DMS114 treated with DMSO at 0.1 percent for 48 hours (cell line): ENCODE results near the gene LIME1.

Experiments
- DNase-seq: peaks from one replicate; lab custom pipeline; 2025; ENCODE audit not compliant: unreplicated experiment; lab: John Stamatoyannopoulos, UW

The LIME1 gene

GRCh38 chr20:63735859-63736718, at the start of gene LIME1:
TSS of gene LIME1 (plus strand) at chr20:63736664. CDS start at chr20:63737550, 886 bp downstream.
- DNase-seq = no peak

DNA sequence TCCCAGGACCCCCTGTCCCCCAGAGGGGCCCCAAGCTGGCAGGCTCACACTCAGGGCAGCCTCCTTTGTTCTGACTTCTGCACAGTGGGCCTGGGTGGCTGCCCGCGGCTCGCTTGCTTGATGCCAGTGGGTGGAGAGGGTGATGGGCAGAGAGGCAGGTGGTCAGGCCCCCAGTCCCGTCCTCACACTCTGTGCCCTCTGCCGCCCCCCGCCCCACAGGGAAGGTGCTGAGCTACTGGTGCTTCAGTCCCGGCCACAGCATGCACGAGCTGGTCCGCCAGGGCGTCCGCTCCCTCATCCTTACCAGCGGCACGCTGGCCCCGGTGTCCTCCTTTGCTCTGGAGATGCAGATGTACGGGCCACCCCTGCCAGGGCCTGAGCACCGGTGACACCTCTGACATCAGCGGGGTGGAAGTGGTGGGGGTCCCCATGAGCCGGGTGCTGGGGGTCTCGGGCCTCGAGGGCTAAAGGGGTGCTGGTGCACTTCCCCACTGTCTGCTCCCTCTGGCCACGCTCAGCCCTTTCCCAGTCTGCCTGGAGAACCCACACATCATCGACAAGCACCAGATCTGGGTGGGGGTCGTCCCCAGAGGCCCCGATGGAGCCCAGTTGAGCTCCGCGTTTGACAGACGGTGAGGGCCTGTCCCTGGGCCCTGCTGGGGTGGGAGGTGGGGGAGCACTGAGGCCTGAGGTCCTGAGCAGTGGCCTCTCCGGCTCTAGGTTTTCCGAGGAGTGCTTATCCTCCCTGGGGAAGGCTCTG, 48.9 kb upstream of the LIME1 start:
- DNase-seq = no peak

DNA sequence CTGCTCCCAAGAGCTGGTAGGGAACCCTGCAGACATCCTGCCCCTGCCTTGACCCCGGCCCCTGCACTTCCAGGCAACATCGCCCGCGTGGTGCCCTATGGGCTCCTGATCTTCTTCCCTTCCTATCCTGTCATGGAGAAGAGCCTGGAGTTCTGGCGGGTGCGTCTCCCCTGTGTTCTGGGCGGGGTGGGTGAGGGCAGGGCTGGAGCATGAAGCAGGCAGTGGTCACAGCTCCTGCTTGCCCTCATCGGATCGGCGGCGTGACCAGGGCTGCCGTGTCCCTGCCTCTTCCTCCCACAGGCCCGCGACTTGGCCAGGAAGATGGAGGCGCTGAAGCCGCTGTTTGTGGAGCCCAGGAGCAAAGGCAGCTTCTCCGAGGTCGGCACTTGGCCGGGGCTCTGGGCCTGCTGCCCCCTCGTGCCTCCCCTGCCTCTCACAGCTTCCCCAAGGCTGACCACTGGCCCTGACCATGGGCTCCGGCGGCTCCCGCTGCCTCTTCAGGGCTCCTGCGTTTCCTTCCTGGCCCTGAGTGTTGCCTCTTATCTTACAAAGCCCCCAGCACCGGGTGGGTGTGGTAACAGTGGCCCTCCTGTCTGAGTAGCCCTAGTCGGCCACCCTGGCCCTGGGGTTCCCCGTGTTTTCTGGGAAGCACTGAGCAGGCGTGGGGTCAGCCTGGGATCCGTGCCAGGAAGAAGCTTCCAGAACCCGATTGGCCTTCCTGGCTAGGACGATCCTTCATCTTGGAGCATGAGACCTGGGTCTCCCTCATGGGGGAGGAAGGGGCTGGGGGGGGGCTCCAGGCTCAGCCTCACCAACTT, 48.0 kb upstream of the LIME1 start:
- no peak for DNase-seq

DNA sequence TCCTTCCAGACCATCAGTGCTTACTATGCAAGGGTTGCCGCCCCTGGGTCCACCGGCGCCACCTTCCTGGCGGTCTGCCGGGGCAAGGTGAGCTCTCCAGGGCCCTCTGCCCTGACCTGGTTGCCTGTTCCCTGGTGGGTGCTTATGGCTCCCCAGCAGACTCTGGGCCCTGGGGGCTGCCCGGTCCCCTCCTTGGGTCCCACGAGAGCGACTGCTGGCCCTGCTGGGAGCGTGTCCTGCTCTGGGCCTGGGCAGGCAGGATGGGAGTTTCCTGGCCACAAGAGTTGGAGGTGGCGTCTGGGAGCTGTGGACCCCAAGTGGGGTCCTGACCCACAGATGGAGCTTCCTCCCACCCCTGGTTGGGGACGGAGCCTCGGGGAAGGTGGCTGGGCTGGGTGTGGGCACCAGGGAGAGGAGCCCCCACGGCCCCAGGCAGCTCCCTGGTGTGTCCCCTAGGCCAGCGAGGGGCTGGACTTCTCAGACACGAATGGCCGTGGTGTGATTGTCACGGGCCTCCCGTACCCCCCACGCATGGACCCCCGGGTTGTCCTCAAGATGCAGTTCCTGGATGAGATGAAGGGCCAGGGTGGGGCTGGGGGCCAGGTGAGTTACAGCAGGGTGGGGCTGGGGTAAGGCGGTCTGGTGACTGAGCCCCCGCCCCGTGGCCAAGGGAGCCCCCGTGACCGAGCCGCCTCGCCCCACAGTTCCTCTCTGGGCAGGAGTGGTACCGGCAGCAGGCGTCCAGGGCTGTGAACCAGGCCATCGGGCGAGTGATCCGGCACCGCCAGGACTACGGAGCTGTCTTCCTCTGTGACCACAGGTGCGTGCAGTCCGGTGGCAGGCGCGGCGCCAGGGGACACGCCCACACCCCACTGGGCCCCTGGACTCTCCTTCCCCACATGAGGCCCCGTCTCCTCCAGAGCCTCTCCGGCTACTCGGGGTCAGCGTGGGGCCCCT, 47.1 kb upstream of the LIME1 start:
- DNase-seq = no peak

DNA sequence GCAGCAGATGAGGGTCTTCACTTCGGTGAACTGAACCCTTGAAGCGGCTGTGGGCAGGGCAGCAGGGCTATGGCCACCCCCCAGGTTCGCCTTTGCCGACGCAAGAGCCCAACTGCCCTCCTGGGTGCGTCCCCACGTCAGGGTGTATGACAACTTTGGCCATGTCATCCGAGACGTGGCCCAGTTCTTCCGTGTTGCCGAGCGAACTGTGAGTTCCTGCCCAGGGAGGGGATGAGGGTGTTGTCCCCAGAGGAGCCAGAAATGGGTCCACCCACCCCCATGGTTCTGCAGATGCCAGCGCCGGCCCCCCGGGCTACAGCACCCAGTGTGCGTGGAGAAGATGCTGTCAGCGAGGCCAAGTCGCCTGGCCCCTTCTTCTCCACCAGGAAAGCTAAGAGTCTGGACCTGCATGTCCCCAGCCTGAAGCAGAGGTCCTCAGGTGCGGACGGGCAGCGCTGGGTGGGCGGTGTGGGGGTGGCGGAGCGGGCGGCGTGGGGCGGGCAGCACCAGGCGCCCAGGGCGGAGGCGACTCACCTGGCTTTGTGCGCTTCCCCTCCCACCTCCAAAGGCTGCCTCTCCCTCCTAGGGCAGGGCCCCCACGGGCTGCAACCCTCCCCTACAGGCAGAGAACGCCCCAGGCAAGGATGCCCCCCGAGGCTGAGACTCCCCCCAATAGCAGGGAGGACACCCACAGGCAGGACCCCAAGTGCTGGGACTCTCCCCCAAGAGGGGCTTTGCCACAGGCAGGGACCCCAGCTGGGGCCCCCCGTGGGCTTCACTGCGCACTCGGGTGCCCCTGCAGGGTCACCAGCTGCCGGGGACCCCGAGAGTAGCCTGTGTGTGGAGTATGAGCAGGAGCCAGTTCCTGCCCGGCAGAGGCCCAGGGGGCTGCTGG, 46.2 kb upstream of the LIME1 start:
- DNase-seq = no peak

DNA sequence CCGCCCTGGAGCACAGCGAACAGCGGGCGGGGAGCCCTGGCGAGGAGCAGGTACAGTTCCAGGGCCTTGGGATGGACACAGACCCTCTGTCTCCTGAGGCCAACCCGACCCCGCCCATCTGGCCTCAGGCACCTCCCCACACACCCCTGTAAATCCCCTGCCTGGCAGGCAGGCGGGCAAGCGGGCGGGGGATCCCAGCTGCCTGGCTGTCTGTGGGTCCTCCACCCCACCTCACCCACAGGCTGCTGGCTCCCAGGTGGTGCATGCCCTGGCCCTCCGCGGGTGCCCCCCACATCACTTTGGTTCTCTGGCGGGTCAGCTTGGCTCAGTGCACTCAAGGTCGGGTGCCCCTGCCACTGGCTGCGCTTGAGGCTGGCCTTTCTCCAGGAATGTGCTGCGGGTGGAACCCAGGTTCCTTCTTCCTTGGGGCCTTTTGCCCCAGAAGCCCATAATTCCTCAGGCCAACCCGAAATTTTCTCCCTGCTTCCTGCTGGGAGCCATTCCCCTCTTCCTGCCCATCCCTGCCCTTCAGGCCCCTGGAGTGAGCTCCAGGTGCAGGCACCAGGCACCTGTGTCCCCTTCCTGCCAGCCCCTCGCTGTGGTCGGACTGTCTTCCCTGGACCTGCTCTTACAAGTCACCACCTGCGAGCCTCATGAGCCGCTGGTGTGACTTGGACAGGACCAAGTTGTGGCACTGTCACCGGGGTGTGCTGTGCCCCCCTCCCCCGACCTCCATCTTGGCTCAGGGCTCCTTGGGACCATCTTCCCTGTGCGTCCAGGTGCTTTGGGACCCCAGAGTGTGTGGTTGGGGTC, 45.4 kb upstream of the LIME1 start:
- no peak for DNase-seq

DNA sequence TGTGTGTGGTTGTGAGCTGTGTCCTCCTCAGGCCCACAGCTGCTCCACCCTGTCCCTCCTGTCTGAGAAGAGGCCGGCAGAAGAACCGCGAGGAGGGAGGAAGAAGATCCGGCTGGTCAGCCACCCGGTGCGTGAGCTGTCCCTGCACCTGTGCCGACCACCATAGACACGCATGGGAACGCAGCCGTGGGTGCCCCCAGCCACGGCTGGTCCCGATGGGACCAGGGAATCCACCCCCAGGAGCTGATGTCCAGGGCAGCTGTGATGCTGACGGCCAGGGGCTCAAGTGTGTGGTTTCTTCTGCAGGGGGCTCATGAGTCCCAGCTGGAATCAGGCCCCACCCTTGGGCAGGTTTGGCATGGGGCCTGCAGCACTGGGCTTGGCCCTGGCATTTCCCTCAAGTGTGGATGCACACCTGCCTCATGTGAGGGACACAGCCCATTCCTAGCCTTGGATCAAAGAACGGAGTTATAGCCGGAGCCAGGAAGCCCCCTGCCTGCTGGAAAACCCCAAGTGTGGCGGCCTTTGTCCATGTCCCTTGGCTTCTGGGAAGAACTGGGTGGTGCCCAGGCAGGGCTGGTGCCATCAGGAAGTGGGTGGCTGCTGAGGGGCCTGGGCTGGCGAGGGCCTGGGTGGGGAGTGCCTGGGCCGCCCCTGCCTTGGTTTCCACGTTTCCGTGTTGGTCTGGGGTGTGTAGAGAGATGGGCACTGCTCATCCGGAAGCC, 44.6 kb upstream of the LIME1 start:
- no peak for DNase-seq

- no peak for DNase-seq
These were observed 43.9 kb upstream of the LIME1 start for GRCh38 chr20:63692436-63693082.

DNA sequence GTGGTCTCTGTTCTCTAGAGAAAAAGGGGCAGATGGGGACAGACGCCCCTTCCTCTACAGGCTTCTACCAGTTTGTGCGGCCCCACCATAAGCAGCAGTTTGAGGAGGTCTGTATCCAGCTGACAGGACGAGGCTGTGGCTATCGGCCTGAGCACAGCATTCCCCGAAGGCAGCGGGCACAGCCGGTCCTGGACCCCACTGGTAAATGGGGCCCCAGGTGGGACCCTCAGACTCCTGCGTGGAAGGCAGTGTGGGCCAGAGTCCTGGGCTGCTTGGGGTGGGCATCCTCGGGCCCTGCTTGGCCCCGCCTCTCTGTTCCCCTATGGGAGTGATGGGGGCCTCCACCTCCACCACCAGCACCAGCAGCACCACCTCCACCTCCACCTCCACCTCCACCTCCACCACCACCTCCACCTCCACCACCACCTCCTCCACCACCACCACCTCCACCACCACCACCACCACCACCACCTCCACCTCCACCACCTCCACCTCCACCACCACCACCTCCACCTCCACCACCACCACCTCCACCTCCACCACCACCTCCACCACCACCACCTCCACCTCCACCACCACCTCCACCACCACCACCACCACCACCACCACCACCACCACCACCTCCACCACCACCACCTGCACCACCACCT, 43.3 kb upstream of the LIME1 start:
- DNase-seq = no peak

GRCh38 chr20:63693733-63694583, 42.5 kb upstream of the LIME1 start:
- DNase-seq = no peak

DNA sequence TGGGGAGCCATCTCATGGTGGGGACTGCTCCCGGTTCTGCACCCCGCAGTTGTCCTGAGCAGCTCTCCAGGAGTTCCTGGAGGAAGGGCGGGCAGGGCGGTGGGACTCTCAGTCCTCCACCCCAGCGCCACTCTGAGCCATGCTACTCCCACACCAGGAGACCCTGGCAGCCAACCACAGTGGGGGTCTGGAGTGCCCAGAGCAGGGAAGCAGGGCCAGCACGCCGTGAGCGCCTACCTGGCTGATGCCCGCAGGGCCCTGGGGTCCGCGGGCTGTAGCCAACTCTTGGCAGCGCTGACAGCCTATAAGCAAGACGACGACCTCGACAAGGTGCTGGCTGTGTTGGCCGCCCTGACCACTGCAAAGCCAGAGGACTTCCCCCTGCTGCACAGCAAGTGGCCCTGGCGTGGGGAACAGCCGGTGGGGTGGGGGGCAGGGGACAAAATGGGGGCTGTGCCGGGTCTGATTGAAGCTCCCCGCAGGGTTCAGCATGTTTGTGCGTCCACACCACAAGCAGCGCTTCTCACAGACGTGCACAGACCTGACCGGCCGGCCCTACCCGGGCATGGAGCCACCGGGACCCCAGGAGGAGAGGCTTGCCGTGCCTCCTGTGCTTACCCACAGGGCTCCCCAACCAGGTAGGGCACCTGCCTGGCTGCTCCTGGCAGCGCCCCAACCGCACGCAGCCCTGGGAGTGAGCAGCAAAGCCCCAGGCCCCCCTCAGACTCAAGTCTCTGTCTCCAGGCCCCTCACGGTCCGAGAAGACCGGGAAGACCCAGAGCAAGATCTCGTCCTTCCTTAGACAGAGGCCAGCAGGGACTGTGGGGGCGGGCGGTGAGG, 41.7 kb upstream of the LIME1 start:
- no peak for DNase-seq

GRCh38 chr20:63695424-63696305, 40.8 kb upstream of the LIME1 start:
- DNase-seq = no peak

DNA sequence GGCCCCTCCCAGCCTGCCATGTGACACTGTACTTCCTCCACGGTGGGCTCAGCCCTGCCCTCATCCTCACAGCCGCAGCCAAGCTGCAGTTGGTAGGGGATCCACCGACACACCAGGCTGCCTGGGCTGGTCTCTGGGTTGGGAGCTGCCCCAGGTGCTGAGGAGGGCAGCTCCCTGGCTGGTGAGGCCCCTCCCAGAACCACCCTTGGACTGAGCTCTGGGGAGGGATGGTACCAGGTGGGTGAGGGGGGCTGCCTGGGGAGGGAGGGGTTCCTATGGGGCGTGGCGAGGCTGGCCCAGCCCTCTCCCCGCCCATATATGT, 40.2 kb upstream of the LIME1 start:
- DNase-seq = no peak
